Ishikawa (cell line): Measurements from ENCODE around the gene KCNG2.

Experiments
- CEBPB ChIP-seq: IDR thresholded peaks from 2 replicates; pipeline ENCODE4 v1.6.1; 2012
- CREB1 ChIP-seq: IDR thresholded peaks from 2 replicates; pipeline ENCODE4 v1.6.1; 2012; ENCODE audit warnings: low read depth
- EGR1 ChIP-seq: IDR thresholded peaks from 2 replicates; pipeline ENCODE4 v1.6.1; 2012
- EP300 ChIP-seq: IDR thresholded peaks from 2 replicates; pipeline ENCODE4 v1.6.1; 2012; ENCODE audit warnings: borderline replicate concordance
- FOXM1 ChIP-seq: IDR thresholded peaks from 2 replicates; pipeline ENCODE4 v1.6.1; 2012; ENCODE audit warnings: low read depth, borderline replicate concordance
- MAX ChIP-seq: IDR thresholded peaks from 2 replicates; pipeline ENCODE4 v1.6.1; 2012
- NFIC ChIP-seq: IDR thresholded peaks from 2 replicates; pipeline ENCODE4 v1.6.1; 2012
- RAD21 ChIP-seq: IDR thresholded peaks from 2 replicates; pipeline ENCODE4 v1.6.1; 2012; ENCODE audit warnings: low read depth
- REST ChIP-seq: IDR thresholded peaks from 2 replicates; pipeline ENCODE4 v1.6.1; 2012; ENCODE audit warnings: low read depth, mild to moderate bottlenecking
- TAF1 ChIP-seq: IDR thresholded peaks from 2 replicates; pipeline ENCODE4 v1.6.1; 2012; ENCODE audit warnings: low read depth, mild to moderate bottlenecking
- TCF12 ChIP-seq: IDR thresholded peaks from 2 replicates; pipeline ENCODE4 v1.6.1; 2012; ENCODE audit warnings: low read depth
- TEAD4 ChIP-seq: IDR thresholded peaks from 2 replicates; pipeline ENCODE4 v1.6.1; 2012
- USF1 ChIP-seq: IDR thresholded peaks from 2 replicates; pipeline ENCODE4 v1.6.1; 2012
- YY1 ChIP-seq: IDR thresholded peaks from 2 replicates; pipeline ENCODE4 v1.6.1; 2012; ENCODE audit warnings: low read depth
- ZBTB7A ChIP-seq: IDR thresholded peaks from 2 replicates; pipeline ENCODE4 v1.6.1; 2012; ENCODE audit warnings: low read depth

The KCNG2 gene

GRCh38 chr18:79935925-79936324 lies 138.2 kb downstream of the KCNG2 start:
- TF ChIP-seq CREB1, result no peak
- no peak for TF ChIP-seq RAD21
- no peak for TF ChIP-seq MAX
- TF ChIP-seq REST, result no peak
- no peak for TF ChIP-seq EP300
- TF ChIP-seq NFIC, result no peak
- no peak for TF ChIP-seq TCF12
- TF ChIP-seq TEAD4, result no peak
- TF ChIP-seq EGR1, result no peak
- no peak for TF ChIP-seq FOXM1
- TF ChIP-seq ZBTB7A, result no peak
- TF ChIP-seq YY1, result no peak
- no peak for TF ChIP-seq CEBPB
- no peak for TF ChIP-seq USF1
- TF ChIP-seq TAF1, result no peak

- TF ChIP-seq CREB1, result no peak
- no peak for TF ChIP-seq MAX
- no peak for TF ChIP-seq YY1
- no peak for TF ChIP-seq ZBTB7A
- no peak for TF ChIP-seq TEAD4
- no peak for TF ChIP-seq USF1
- no peak for TF ChIP-seq TAF1
- TF ChIP-seq RAD21, result no peak
- no peak for TF ChIP-seq REST
- TF ChIP-seq TCF12, result no peak
- no peak for TF ChIP-seq CEBPB
- TF ChIP-seq NFIC, result no peak
- TF ChIP-seq EP300, result no peak
- no peak for TF ChIP-seq EGR1
- TF ChIP-seq FOXM1, result no peak
Measured at GRCh38 chr18:79936641-79937040, 138.9 kb downstream of the KCNG2 start.

GRCh38 chr18:79937103-79937860 lies 139.5 kb downstream of the KCNG2 start:
- TF ChIP-seq ZBTB7A, result no peak
- no peak for TF ChIP-seq YY1
- no peak for TF ChIP-seq TCF12
- no peak for TF ChIP-seq FOXM1
- TF ChIP-seq EP300, result no peak
- TF ChIP-seq RAD21, result no peak
- no peak for TF ChIP-seq CREB1
- TF ChIP-seq REST, result no peak
- no peak for TF ChIP-seq TAF1
- TF ChIP-seq USF1, result no peak
- no peak for TF ChIP-seq EGR1
- no peak for TF ChIP-seq NFIC
- TF ChIP-seq MAX, result no peak
- no peak for TF ChIP-seq CEBPB
- TF ChIP-seq TEAD4, result no peak
